ENCODE data around the gene CAMTA1. TPM values are rescaled to one million over a fixed set of nuclear protein-coding genes. Genes with fewer than 3 reads are reported as not detected.

CAMTA1 gene
- total RNA-seq, 1 donor from 2014 or later = 62.9 TPM

DNA sequence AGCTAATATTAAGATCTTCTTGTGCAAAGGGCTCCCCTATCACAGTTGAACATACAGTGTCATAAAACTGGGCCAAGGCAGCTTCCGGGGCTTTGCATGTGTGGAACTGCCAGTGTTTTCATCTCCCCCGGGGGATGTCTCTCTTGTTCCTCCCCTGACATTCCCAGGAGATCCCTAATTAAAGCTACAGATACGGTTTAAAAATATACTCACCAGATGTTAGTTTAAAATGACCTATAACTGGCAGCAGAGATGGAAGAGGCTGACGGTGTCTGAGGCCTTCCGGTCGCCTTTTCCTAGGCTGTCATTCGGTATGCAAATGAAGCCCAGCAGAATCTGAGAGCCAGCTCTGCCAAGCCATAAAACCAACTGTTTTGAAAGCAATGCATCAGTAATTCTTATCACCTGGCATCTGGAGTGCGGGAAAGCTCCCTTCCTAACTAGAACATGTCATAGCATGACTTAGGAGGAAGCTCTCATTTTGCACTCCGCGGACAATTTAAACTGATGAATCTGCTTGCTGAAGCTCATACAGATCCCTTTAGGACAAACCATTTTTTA lies 549.3 kb downstream of the CAMTA1 start:
- TF ChIP-seq CTCF (IDR thresholded peaks at IDR 0.05) = no peak
- no peak for TF ChIP-seq POLR2A (IDR thresholded peaks at IDR 0.05)
- TF ChIP-seq POLR2AphosphoS5 (IDR thresholded peaks at IDR 0.05; ENCODE audit: insufficient read depth in 1 of 2, low read depth in 1 of 2) = no peak
- DNase-seq (ENCODE audit: extremely low spot score in 2 of 2) = no peak
- no peak overlapping the region for H3K4me3 ChIP-seq
- no peaks in the 10 kb centered on the region for H3K27me3 ChIP-seq
- no peaks in the 10 kb centered on the region for H3K4me1 ChIP-seq
- no peaks in the 10 kb centered on the region for H3K36me3 ChIP-seq
- H3K9me3 ChIP-seq = no peaks in the 10 kb centered on the region
- intact Hi-C loops (cut with DNase I) = no loop called here
- H3K27ac ChIP-seq = no peak overlapping the region

- no peaks in the 10 kb centered on the region for H3K4me1 ChIP-seq
- H3K27ac ChIP-seq = no peak overlapping the region
- H3K27me3 ChIP-seq = no peaks in the 10 kb centered on the region
- no peak for TF ChIP-seq CTCF (IDR thresholded peaks at IDR 0.05)
- TF ChIP-seq POLR2AphosphoS5 (IDR thresholded peaks at IDR 0.05; ENCODE audit: insufficient read depth in 1 of 2, low read depth in 1 of 2) = no peak
- DNase-seq (ENCODE audit: extremely low spot score in 2 of 2) = no peak
- no peaks in the 10 kb centered on the region for H3K9me3 ChIP-seq
- H3K36me3 ChIP-seq = no peaks in the 10 kb centered on the region
- intact Hi-C loops (cut with DNase I) = no loop called here
- no peak overlapping the region for H3K4me3 ChIP-seq
These were observed 550.1 kb downstream of the CAMTA1 start for GRCh38 chr1:7335224-7335879.

DNA sequence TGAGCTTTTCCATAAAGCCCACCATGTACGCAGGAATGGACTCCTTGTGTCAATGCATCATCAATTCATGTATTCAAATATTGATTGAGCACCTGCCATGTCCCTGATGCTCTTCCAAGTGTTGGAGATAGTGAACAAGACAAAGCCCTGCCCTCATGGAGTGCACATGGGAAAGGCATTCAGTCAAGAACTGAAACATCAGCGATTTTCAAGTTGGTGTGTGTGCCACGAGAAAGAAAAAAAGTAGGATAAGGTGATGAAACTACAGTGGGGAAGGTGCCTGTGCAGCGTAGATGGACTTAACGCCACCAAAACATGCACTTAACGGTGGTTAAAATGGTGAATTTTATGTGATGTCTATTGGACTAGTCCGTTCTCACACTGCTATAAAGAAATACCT lies 553.2 kb downstream of the CAMTA1 start:
- H3K4me1 ChIP-seq = no peaks in the 10 kb centered on the region
- intact Hi-C loops (cut with DNase I) = no loop called here
- TF ChIP-seq POLR2AphosphoS5 (IDR thresholded peaks at IDR 0.05; ENCODE audit: insufficient read depth in 1 of 2, low read depth in 1 of 2) (no peak), POLR2A (IDR thresholded peaks at IDR 0.05) (no peak), CTCF (IDR thresholded peaks at IDR 0.05) (no peak)
- H3K4me3 ChIP-seq = no peak overlapping the region
- no peak overlapping the region for H3K27ac ChIP-seq
- no peaks in the 10 kb centered on the region for H3K9me3 ChIP-seq
- no peaks in the 10 kb centered on the region for H3K36me3 ChIP-seq
- no peaks in the 10 kb centered on the region for H3K27me3 ChIP-seq
- DNase-seq (ENCODE audit: extremely low spot score in 2 of 2) = no peak

GRCh38 chr1:7339014-7339413 lies 553.8 kb downstream of the CAMTA1 start:
- Histone ChIP-seq H3K27me3 (no peaks in the 10 kb centered on the region), H3K4me3 (no peak overlapping the region), H3K27ac (no peak overlapping the region), H3K9me3 (no peaks in the 10 kb centered on the region), H3K36me3 (no peaks in the 10 kb centered on the region), H3K4me1 (no peaks in the 10 kb centered on the region)
- TF ChIP-seq CTCF (IDR thresholded peaks at IDR 0.05) (no peak), POLR2A (IDR thresholded peaks at IDR 0.05) (no peak), POLR2AphosphoS5 (IDR thresholded peaks at IDR 0.05; ENCODE audit: insufficient read depth in 1 of 2, low read depth in 1 of 2) (no peak)
- intact Hi-C loops (cut with DNase I) = no loop called here
- DNase-seq (ENCODE audit: extremely low spot score in 2 of 2) = no peak

DNA sequence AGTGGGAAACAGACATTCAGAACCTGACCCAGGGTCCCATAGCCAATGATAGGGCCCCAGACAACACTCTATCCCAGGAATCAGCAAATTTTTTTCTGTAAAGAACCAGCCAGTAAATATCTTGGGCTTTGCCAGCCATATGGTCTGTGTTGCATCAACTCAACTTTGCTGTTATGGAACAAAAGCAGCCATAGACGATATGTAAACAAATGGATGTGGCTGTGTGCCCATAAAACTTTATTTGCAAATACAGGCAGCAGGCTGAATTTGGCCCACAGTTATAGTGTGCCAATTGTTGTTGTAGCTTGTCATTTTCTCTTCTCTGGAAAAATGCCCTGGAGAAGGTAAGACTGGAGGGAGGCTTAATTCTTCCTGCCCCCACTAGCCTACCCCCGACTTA lies 554.7 kb downstream of the CAMTA1 start:
- H3K9me3 ChIP-seq = no peaks in the 10 kb centered on the region
- no peak for DNase-seq (ENCODE audit: extremely low spot score in 2 of 2)
- TF ChIP-seq CTCF (IDR thresholded peaks at IDR 0.05) = no peak
- no peak for TF ChIP-seq POLR2A (IDR thresholded peaks at IDR 0.05)
- TF ChIP-seq POLR2AphosphoS5 (IDR thresholded peaks at IDR 0.05; ENCODE audit: insufficient read depth in 1 of 2, low read depth in 1 of 2) = no peak
- H3K4me1 ChIP-seq = no peaks in the 10 kb centered on the region
- no peak overlapping the region for H3K27ac ChIP-seq
- H3K36me3 ChIP-seq = no peaks in the 10 kb centered on the region
- no peaks in the 10 kb centered on the region for H3K27me3 ChIP-seq
- H3K4me3 ChIP-seq = no peak overlapping the region
- intact Hi-C loops (cut with DNase I) = no loop called here
